OCI-LY7 (cell line): Measurements from ENCODE around the gene CDX1. TPM values are rescaled to one million over a fixed set of nuclear protein-coding genes. Genes with fewer than 3 reads are reported as not detected.

Experiments
- BruUV-seq: library from RNA; stranded (reverse); fragments of 400-500 nt; replicated peaks from 2 replicates; lab custom pipeline; 2021; lab: Mats Ljungman, UMichigan
- CTCF ChIA-PET: fragments of 300-600 bp; sonication (Branson Sonifier 250); formaldehyde crosslinking; loops from one replicate; lab custom pipeline; 2022; ENCODE audit warnings: antibody characterized with exemption; ENCODE audit not compliant: unreplicated experiment; lab: Charles Lee
- POLR2A ChIA-PET: fragments of 300-600 bp; sonication (Branson Sonifier 250); formaldehyde crosslinking; loops from one replicate; lab custom pipeline; 2022; ENCODE audit warnings: antibody characterized with exemption; lab: Charles Lee
- DNase-seq: peaks from one replicate; pipeline ENCODE4 v3.0.0-alpha.2; 2015; ENCODE audit warnings: low spot score
- H2AFZ ChIP-seq: fragments of 200-600 bp; sonication (generic), shearing (Covaris generic); 2 replicates; pipeline ENCODE4 v1.6.1; 2014; ENCODE audit warnings: mild to moderate bottlenecking, antibody characterized with exemption, low read length, moderate library complexity
- H3K27ac ChIP-seq: fragments of 200-600 bp; sonication (generic); 2 replicates; pipeline ENCODE4 v1.5.1; 2014; ENCODE audit warnings: mixed run types, low read depth, mild to moderate bottlenecking, moderate library complexity, low read length, inconsistent platforms; ENCODE audit not compliant: poor library complexity, severe bottlenecking
- H3K36me3 ChIP-seq: fragments of 200-600 bp; sonication (generic); 2 replicates; pipeline ENCODE4 v1.6.1; 2014; ENCODE audit warnings: mild to moderate bottlenecking, antibody characterized with exemption, low read length, moderate library complexity, mixed read lengths; ENCODE audit not compliant: insufficient read depth
- H3K4me1 ChIP-seq: fragments of 200-600 bp; sonication (generic); 2 replicates; pipeline ENCODE4 v1.5.1; 2014; ENCODE audit warnings: mild to moderate bottlenecking, low read length; ENCODE audit not compliant: insufficient read depth, poor library complexity, severe bottlenecking
- H3K4me2 ChIP-seq: fragments of 200-600 bp; sonication (generic); 2 replicates; pipeline ENCODE4 v1.6.1; 2014; ENCODE audit warnings: mild to moderate bottlenecking, low read length
- H3K4me3 ChIP-seq: fragments of 200-600 bp; sonication (generic); 2 replicates; pipeline ENCODE4 v1.5.1; 2014; ENCODE audit warnings: mild to moderate bottlenecking, low read depth, low read length; ENCODE audit not compliant: poor library complexity, severe bottlenecking
- H3K79me2 ChIP-seq: fragments of 200-600 bp; sonication (generic); 2 replicates; pipeline ENCODE4 v1.6.1; 2016; ENCODE audit warnings: low read depth, mild to moderate bottlenecking, low read length, moderate library complexity, mixed read lengths; ENCODE audit not compliant: insufficient read depth
- H3K9me2 ChIP-seq: fragments of 200-600 bp; sonication (generic); 2 replicates; pipeline ENCODE4 v1.6.1; 2016; ENCODE audit warnings: mild to moderate bottlenecking, low read length, mixed read lengths; ENCODE audit not compliant: insufficient read depth
- H3K9me3 ChIP-seq: fragments of 200-600 bp; sonication (generic); 2 replicates; pipeline ENCODE4 v1.6.1; 2014; ENCODE audit warnings: mild to moderate bottlenecking, mixed run types, low read length, mixed read lengths
- H4K20me1 ChIP-seq: fragments of 200-600 bp; sonication (generic); 2 replicates; pipeline ENCODE4 v1.6.1; 2014; ENCODE audit warnings: mild to moderate bottlenecking, antibody characterized with exemption, low read length, moderate library complexity, mixed read lengths; ENCODE audit not compliant: insufficient read depth
- EZH2phosphoT487 ChIP-seq: fragments of 200-600 bp; sonication (generic); IDR thresholded peaks from 2 replicates; pipeline ENCODE4 v1.6.1; 2018; ENCODE audit warnings: low read depth, borderline replicate concordance, mild to moderate bottlenecking, mixed run types, antibody characterized with exemption, low read length, moderate library complexity, mixed read lengths
- intact Hi-C: fragments of 100-400 bp; cut with micrococcal nuclease; formaldehyde crosslinking; loops from one replicate; pipeline ENCODE4 v1.10.0; 2022; ENCODE audit not compliant: unreplicated experiment
- total RNA-seq, 2 experiments: library from RNA; depleted of rRNA in 1 of 2; stranded (reverse); fragments of >200 nt in 1 of 2; shearing (Covaris generic) in 1 of 2; gene quantifications; 2 replicates each; pipeline ENCODE4 v1.2.3, GENCODE V29; 2014 to 2022
- TF ChIP-seq, protein P1 (sequence below): fragments of 200-600 bp; sonication (generic); conservative IDR thresholded peaks from 2 replicates; pipeline ENCODE4 v1.5.1; 2014; ENCODE audit warnings: mild to moderate bottlenecking, antibody characterized with exemption, low read length, moderate library complexity, mixed read lengths

Gene CDX1
- total RNA-seq, 2 experiments from 2014 or later = not detected

DNA sequence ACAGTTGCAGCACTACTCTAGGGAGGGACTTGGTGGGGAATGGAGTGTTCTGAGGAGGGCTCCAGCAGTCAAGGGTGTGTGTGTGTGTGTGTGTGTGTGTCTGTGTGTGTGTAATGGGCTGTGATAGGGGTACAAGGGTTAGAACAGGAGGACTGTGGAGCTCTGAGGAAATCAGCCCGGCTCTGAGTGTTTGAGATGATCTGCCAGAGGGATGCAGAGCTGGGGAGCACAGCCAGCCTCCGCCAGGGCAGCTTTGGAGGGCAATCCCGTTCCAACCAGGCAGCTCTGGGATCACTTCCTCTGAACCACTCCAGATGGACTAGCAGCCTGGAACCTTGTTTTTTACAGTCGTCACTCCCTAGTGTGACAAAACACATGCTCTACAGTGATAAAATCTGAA, 20.3 kb downstream of the CDX1 start:
- no peak for DNase-seq
- intact Hi-C loops = no loop called here
- H3K36me3 ChIP-seq = no peaks in the 10 kb centered on the region
- no peaks in the 10 kb centered on the region for H3K9me3 ChIP-seq
- no peak overlapping the region for H3K4me3 ChIP-seq
- H3K27ac ChIP-seq = no peak overlapping the region
- no TSS peak for BruUV-seq
- no peaks in the 10 kb centered on the region for H3K79me2 ChIP-seq
- POLR2A ChIA-PET = no interaction called here
- no peaks in the 10 kb centered on the region for H3K4me1 ChIP-seq
- H3K9me2 ChIP-seq = no peaks in the 10 kb centered on the region
- no peak overlapping the region for H3K4me2 ChIP-seq
- no peak overlapping the region for H2AFZ ChIP-seq
- TF ChIP-seq, protein P1, sequence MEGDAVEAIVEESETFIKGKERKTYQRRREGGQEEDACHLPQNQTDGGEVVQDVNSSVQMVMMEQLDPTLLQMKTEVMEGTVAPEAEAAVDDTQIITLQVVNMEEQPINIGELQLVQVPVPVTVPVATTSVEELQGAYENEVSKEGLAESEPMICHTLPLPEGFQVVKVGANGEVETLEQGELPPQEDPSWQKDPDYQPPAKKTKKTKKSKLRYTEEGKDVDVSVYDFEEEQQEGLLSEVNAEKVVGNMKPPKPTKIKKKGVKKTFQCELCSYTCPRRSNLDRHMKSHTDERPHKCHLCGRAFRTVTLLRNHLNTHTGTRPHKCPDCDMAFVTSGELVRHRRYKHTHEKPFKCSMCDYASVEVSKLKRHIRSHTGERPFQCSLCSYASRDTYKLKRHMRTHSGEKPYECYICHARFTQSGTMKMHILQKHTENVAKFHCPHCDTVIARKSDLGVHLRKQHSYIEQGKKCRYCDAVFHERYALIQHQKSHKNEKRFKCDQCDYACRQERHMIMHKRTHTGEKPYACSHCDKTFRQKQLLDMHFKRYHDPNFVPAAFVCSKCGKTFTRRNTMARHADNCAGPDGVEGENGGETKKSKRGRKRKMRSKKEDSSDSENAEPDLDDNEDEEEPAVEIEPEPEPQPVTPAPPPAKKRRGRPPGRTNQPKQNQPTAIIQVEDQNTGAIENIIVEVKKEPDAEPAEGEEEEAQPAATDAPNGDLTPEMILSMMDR = no peak
- TF ChIP-seq EZH2phosphoT487 = no peak
- CTCF ChIA-PET = no interaction called here
- no peaks in the 10 kb centered on the region for H4K20me1 ChIP-seq

DNA sequence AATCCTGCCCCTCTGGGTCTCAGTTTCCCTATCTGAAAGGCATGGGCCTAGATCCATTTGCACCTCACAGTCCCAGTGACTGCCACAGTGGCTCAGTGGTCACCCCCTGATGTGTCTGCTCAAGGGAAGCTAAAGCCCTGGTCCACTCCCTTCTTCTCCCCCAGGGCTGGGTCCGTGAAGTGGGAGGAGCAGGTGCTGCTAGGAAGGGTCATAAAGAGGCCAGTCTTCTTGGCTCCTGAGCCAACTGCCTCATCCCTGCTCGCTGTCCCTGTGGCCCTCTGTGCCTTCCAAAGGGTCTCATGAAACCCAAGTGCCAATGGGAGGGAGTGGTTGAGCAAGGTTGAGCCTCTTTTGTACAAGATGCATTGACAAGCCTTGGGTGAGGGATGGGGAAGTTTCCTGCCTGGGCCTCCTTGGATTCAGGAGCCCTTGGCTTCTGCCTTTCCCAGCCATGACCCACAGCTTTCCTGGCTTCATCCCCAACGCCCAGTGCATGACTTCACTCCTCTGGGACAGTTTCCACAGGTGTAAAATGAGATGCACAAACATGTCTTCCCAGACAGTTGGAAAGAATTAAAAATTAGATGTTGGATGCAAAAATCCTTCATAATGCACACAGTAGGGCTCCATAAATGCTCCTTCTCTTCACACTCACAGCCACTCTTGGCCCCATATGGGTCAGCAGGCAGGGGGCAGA, 21.7 kb downstream of the CDX1 start:
- DNase-seq = no peak
- ChIA-PET CTCF (no interaction called here), POLR2A (no interaction called here)
- no peak overlapping the region for H3K4me2 ChIP-seq
- no peaks in the 10 kb centered on the region for H3K79me2 ChIP-seq
- H3K4me3 ChIP-seq = no peak overlapping the region
- H3K4me1 ChIP-seq = no peaks in the 10 kb centered on the region
- no peak for TF ChIP-seq EZH2phosphoT487
- TF ChIP-seq, protein P1 = no peak
- no TSS peak for BruUV-seq
- H4K20me1 ChIP-seq = no peaks in the 10 kb centered on the region
- H3K27ac ChIP-seq = no peak overlapping the region
- no peaks in the 10 kb centered on the region for H3K9me3 ChIP-seq
- intact Hi-C loops = no loop called here
- no peak overlapping the region for H2AFZ ChIP-seq
- H3K9me2 ChIP-seq = no peaks in the 10 kb centered on the region
- no peaks in the 10 kb centered on the region for H3K36me3 ChIP-seq

DNA sequence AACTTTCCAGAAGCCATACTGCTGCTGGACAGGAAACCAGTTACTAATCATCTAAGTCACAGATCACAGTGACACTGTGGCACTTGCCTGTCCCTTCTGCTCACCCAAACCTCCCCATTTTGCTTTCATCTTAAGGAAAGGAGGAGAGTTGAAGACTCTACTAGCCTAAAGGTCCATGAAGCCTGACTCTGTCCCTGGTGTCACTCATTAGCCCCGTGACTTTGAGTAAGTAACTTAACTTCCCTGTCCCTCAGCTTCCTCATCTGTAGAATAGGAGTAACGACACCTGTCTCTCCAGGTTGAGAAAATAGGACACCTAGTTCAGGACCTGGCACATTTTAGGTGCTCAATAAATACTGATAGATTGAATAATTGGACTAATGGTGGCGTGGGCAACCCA, 22.7 kb downstream of the CDX1 start:
- H4K20me1 ChIP-seq = no peaks in the 10 kb centered on the region
- ChIA-PET CTCF (no interaction called here), POLR2A (no interaction called here)
- H3K9me2 ChIP-seq = no peaks in the 10 kb centered on the region
- no peaks in the 10 kb centered on the region for H3K36me3 ChIP-seq
- H3K4me3 ChIP-seq = no peak overlapping the region
- H3K4me1 ChIP-seq = no peaks in the 10 kb centered on the region
- TF ChIP-seq EZH2phosphoT487 = no peak
- H3K9me3 ChIP-seq = no peaks in the 10 kb centered on the region
- no peak overlapping the region for H3K27ac ChIP-seq
- no peak for DNase-seq
- intact Hi-C loops = no loop called here
- H3K79me2 ChIP-seq = no peaks in the 10 kb centered on the region
- no peak overlapping the region for H3K4me2 ChIP-seq
- H2AFZ ChIP-seq = no peak overlapping the region
- BruUV-seq = no TSS peak
